Upper lobe of left lung (tissue), 4 donors: ENCODE measurements around the gene TMEM217.

Source experiments
- POLR2A ChIP-seq, 4 donors: fragments of 450-650 bp; IDR thresholded peaks; one replicate each; pipeline ENCODE4 v1.5.1; 2016 to 2017; ENCODE audit warnings: antibody characterized with exemption in 4 of 4, mild to moderate bottlenecking in 2 of 4
- TF ChIP-seq, protein P1 (sequence below), 6 experiments: fragments of 450-650 bp in 4 of 6; fragments of 200-600 bp in 2 of 6; sonication (generic) in 2 of 6; IDR thresholded peaks; one replicate each; pipeline ENCODE4 v1.5.1; 2016 to 2019; ENCODE audit warnings: antibody characterized with exemption in 6 of 6

DNA sequence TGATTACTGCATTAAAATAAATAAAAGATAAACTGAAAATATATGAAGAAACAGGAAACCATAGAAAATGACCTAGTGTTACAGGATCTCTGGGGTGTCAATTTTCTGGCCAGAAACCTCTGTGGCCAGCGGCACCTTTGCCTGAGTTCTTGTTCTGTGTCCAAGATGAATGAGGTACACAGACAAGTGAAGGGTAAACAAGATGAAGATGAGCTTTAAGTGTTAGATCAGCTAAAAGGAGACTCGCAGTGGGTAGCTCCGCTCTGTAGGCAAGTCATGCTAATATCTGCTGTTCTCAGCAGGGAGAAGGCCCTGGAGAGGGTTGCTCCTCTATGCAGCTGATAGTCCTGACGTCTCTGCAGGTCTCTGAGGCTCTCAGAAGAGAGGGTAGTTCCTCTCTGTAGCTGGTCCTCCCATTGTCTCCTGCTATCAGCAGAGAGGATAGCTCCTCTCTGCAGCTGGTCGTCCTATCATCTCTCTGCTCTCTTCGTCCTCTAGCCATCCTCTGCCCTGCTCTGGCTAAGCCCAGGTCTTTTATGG lies 36.3 kb downstream of the TMEM217 start:
- TF ChIP-seq, protein P1, sequence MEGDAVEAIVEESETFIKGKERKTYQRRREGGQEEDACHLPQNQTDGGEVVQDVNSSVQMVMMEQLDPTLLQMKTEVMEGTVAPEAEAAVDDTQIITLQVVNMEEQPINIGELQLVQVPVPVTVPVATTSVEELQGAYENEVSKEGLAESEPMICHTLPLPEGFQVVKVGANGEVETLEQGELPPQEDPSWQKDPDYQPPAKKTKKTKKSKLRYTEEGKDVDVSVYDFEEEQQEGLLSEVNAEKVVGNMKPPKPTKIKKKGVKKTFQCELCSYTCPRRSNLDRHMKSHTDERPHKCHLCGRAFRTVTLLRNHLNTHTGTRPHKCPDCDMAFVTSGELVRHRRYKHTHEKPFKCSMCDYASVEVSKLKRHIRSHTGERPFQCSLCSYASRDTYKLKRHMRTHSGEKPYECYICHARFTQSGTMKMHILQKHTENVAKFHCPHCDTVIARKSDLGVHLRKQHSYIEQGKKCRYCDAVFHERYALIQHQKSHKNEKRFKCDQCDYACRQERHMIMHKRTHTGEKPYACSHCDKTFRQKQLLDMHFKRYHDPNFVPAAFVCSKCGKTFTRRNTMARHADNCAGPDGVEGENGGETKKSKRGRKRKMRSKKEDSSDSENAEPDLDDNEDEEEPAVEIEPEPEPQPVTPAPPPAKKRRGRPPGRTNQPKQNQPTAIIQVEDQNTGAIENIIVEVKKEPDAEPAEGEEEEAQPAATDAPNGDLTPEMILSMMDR (IDR thresholded peaks at IDR 0.05): no peak
- no peak for TF ChIP-seq POLR2A (IDR thresholded peaks at IDR 0.05)
